Measurements from ENCODE around the gene KRTAP20-2. TPM values are rescaled to one million over a fixed set of nuclear protein-coding genes. Genes with fewer than 3 reads are reported as not detected.
A peak's percentile ranks its signal among the peaks of the same experiment; 100 is the strongest.

KRTAP20-2 gene
- total and polyA plus RNA-seq, 2 of the 8 experiments (the other 6 are each of a cell fraction or from before 2014, with no cell fraction given), result not detected

GRCh38 chr21:30605968-30606367, 29.0 kb upstream of the KRTAP20-2 start:
- Histone ChIP-seq H2BK120ac (replicated peaks; ENCODE audit: low read depth, low read length) (no peak overlapping the region), H3K4me1 (replicated peaks in 1 of 4; ENCODE audit: control insufficient read depth in 3 of 4, insufficient read depth in 4 of 4, low read length in 3 of 4) (no peaks in the 10 kb centered on the region), H3K56ac (replicated peaks; ENCODE audit: insufficient read length, low read depth, low read length) (no peak overlapping the region), H2AK5ac (ENCODE audit: low read depth, low read length) (no peak overlapping the region), H2BK15ac (ENCODE audit: low read length) (no peak overlapping the region), H4K20me1 (replicated peaks in 1 of 2; ENCODE audit: control insufficient read depth in 1 of 2, insufficient read depth in 2 of 2, low read length in 2 of 2) (no peaks in the 10 kb centered on the region), H3K23ac (ENCODE audit: insufficient read length) (no peak overlapping the region), H3K4me3 (ENCODE audit: extremely low read depth in 1 of 4, insufficient read depth in 2 of 4, low read depth in 3 of 4, low read length in 4 of 4) (no peak overlapping the region), H3K4ac (replicated peaks; ENCODE audit: insufficient read length, low read depth, low read length) (no peak overlapping the region), H3K9ac (replicated peaks in 1 of 4; ENCODE audit: extremely low read depth in 1 of 4, low read depth in 3 of 4, low read length in 3 of 4) (no peak overlapping the region), H3K27me3 (replicated peaks in 1 of 4; ENCODE audit: control insufficient read depth in 3 of 4, extremely low read depth in 1 of 4, insufficient read depth in 3 of 4, low read length in 3 of 4) (no peaks in the 10 kb centered on the region), H3K4me2 (ENCODE audit: insufficient read depth in 1 of 2, low read depth in 2 of 2, low read length in 2 of 2) (no peak overlapping the region), H2BK12ac (ENCODE audit: low read depth, low read length) (no peak overlapping the region), H3K79me2 (ENCODE audit: control insufficient read depth in 1 of 2, insufficient read depth in 2 of 2, low read length in 2 of 2) (no peaks in the 10 kb centered on the region), H3K79me1 (ENCODE audit: low read depth, low read length) (no peaks in the 10 kb centered on the region), H3K9me3 (ENCODE audit: insufficient read depth in 2 of 2, low read depth in 1 of 2, low read length in 1 of 2) (no peaks in the 10 kb centered on the region), H2AFZ (ENCODE audit: low read length) (0 out of 2 replicates have a peak overlapping the region, but pooled peaks have one; percentile 51), H4K5ac (ENCODE audit: insufficient read length, low read depth, low read length) (no peak overlapping the region), H3K18ac (ENCODE audit: extremely low read depth, low read length) (no peak overlapping the region), H3K27ac (ENCODE audit: low read depth, low read length) (no peak overlapping the region), H2BK5ac (ENCODE audit: low read depth, low read length) (no peak overlapping the region), H4K8ac (ENCODE audit: extremely low read depth, insufficient read depth, low read length) (no peak overlapping the region), H4K91ac (replicated peaks; ENCODE audit: insufficient read length, low read length) (no peak overlapping the region), H2BK20ac (ENCODE audit: low read length) (no peak overlapping the region), H3K14ac (ENCODE audit: insufficient read length) (no peak overlapping the region), H3K36me3 (ENCODE audit: control insufficient read depth in 2 of 4, insufficient read depth in 4 of 4, low read length in 3 of 4) (no peaks in the 10 kb centered on the region), H3K23me2 (ENCODE audit: low read depth, low read length) (no peaks in the 10 kb centered on the region; the same call in 1 of the 2 replicates)
- peak in 1 of 3 experiments; percentile 52; a peak in 1 of 4 replicates for TF ChIP-seq CTCF (IDR thresholded peaks at IDR 0.05; ENCODE audit: control extremely low read depth in 1 of 3, insufficient read depth in 1 of 3, low read depth in 1 of 3, low read length in 3 of 3)
- peak; percentile 14 to 21; a peak in 3 of 4 replicates for TF ChIP-seq RAD21 (IDR thresholded peaks at IDR 0.05 in 1 of 2, conservative IDR thresholded peaks at IDR 0.05 in 1 of 2; ENCODE audit: low read depth in 2 of 2, low read length in 2 of 2)
- no peak for TF ChIP-seq KDM5A (IDR thresholded peaks at IDR 0.05; ENCODE audit: low read length)
- ChIA-PET POLR2A (ENCODE audit: partially characterized antibody) (interaction anchor here (0.7 kb wide), 1 partner anchor 1043 kb away, joined by 3 read pairs; no protein-coding TSS in a partner anchor), CTCF (ENCODE audit: partially characterized antibody) (interaction anchor here (0.6 to 1.9 kb wide), 3 partner anchors 10 to 158 kb away, joined by 3 to 5 read pairs (median 4); partner anchors contain the start of gene KRTAP20-1)
- DNase-seq (ENCODE audit: low read depth in 1 of 2, low spot score in 2 of 2) (no peak), FAIRE-seq (peak; percentile 58)
- WGBS, 2 experiments (ENCODE audit: extremely low coverage in 1 of 2, insufficient coverage in 1 of 2, insufficient read length in 1 of 2, insufficient replicate concordance in 2 of 2, low coverage in 1 of 2, low lambda C conversion rate in 2 of 2, missing lambda C conversion rate in 1 of 2), result 93% methylated on average over 2 of the region's 2 CpGs; no CpG with 5 or more reads in 1 of the 2 experiments
